ENCODE measurements around the gene NRN1L.
A peak's percentile ranks its signal among the peaks of the same experiment; 100 is the strongest.
"Not testable (repeated sequence)": the region's sequence is repeated elsewhere in the genome, so short reads cannot be mapped to it uniquely, and the experiment has no call there.

NRN1L gene

GRCh38 chr16:67909056-67909742 is 24.5 kb downstream of the NRN1L start:
- H3K9ac ChIP-seq (ENCODE audit: low read length), result no peak overlapping the region
- DNase-seq (ENCODE audit: low read depth), result no peak
- no peaks in the 10 kb centered on the region for H3K4me1 ChIP-seq (ENCODE audit: control insufficient read depth, insufficient read depth, low read length)
- H3K9me3 ChIP-seq (ENCODE audit: control insufficient read depth, low read length), result no peaks in the 10 kb centered on the region
- no peaks in the 10 kb centered on the region for H3K27me3 ChIP-seq (replicated peaks; ENCODE audit: control insufficient read depth, insufficient read depth, low read length)
- peaks cover 31% of the 10 kb centered on the region for H3K36me3 ChIP-seq (ENCODE audit: control insufficient read depth, insufficient read depth, low read length, severe bottlenecking)
- H3K4me3 ChIP-seq (ENCODE audit: low read length), result no peak overlapping the region

GRCh38 chr16:67910158-67910557 is 25.5 kb downstream of the NRN1L start:
- DNase-seq (ENCODE audit: low read depth), result peak; percentile 53
- Histone ChIP-seq H3K9me3 (ENCODE audit: control insufficient read depth, low read length) (no peaks in the 10 kb centered on the region), H3K4me1 (ENCODE audit: control insufficient read depth, insufficient read depth, low read length) (no peaks in the 10 kb centered on the region), H3K36me3 (ENCODE audit: control insufficient read depth, insufficient read depth, low read length, severe bottlenecking) (peaks cover 31% of the 10 kb centered on the region), H3K9ac (ENCODE audit: low read length) (no peak overlapping the region), H3K27me3 (replicated peaks; ENCODE audit: control insufficient read depth, insufficient read depth, low read length) (no peaks in the 10 kb centered on the region), H3K4me3 (ENCODE audit: low read length) (no peak overlapping the region)

- Histone ChIP-seq H3K36me3 (ENCODE audit: control insufficient read depth, insufficient read depth, low read length, severe bottlenecking) (peaks cover 17% of the 10 kb centered on the region), H3K27me3 (replicated peaks; ENCODE audit: control insufficient read depth, insufficient read depth, low read length) (no peaks in the 10 kb centered on the region), H3K9ac (ENCODE audit: low read length) (no peak overlapping the region), H3K4me1 (ENCODE audit: control insufficient read depth, insufficient read depth, low read length) (peaks cover 19% of the 10 kb centered on the region), H3K4me3 (ENCODE audit: low read length) (no peak overlapping the region), H3K9me3 (ENCODE audit: control insufficient read depth, low read length) (no peaks in the 10 kb centered on the region)
- no peak for DNase-seq (ENCODE audit: low read depth)
These were observed 30.2 kb downstream of the NRN1L start for GRCh38 chr16:67914758-67915495.

GRCh38 chr16:67915496-67915769 is 30.7 kb downstream of the NRN1L start:
- DNase-seq (ENCODE audit: low read depth); H3K9ac ChIP-seq (ENCODE audit: low read length); H3K4me3 ChIP-seq (ENCODE audit: low read length); H3K9me3 ChIP-seq (ENCODE audit: control insufficient read depth, low read length); H3K27me3 ChIP-seq (replicated peaks; ENCODE audit: control insufficient read depth, insufficient read depth, low read length): not testable (repeated sequence)
- Histone ChIP-seq H3K36me3 (ENCODE audit: control insufficient read depth, insufficient read depth, low read length, severe bottlenecking) (peaks cover 14% of the 10 kb centered on the region), H3K4me1 (ENCODE audit: control insufficient read depth, insufficient read depth, low read length) (peaks cover 19% of the 10 kb centered on the region)

GRCh38 chr16:67915831-67916723 is 31.4 kb downstream of the NRN1L start:
- no peak overlapping the region for H3K9ac ChIP-seq (ENCODE audit: low read length)
- H3K4me1 ChIP-seq (ENCODE audit: control insufficient read depth, insufficient read depth, low read length), result peaks cover 19% of the 10 kb centered on the region
- H3K36me3 ChIP-seq (ENCODE audit: control insufficient read depth, insufficient read depth, low read length, severe bottlenecking), result peaks cover 11% of the 10 kb centered on the region
- no peak overlapping the region for H3K4me3 ChIP-seq (ENCODE audit: low read length)
- no peaks in the 10 kb centered on the region for H3K27me3 ChIP-seq (replicated peaks; ENCODE audit: control insufficient read depth, insufficient read depth, low read length)
- no peak for DNase-seq (ENCODE audit: low read depth)
- no peaks in the 10 kb centered on the region for H3K9me3 ChIP-seq (ENCODE audit: control insufficient read depth, low read length)

GRCh38 chr16:67917140-67917851 is 32.6 kb downstream of the NRN1L start:
- Histone ChIP-seq H3K27me3 (replicated peaks; ENCODE audit: control insufficient read depth, insufficient read depth, low read length) (no peaks in the 10 kb centered on the region), H3K4me3 (ENCODE audit: low read length) (no peak overlapping the region), H3K36me3 (ENCODE audit: control insufficient read depth, insufficient read depth, low read length, severe bottlenecking) (peaks cover under 1% of the 10 kb centered on the region), H3K9me3 (ENCODE audit: control insufficient read depth, low read length) (no peaks in the 10 kb centered on the region), H3K9ac (ENCODE audit: low read length) (no peak overlapping the region), H3K4me1 (ENCODE audit: control insufficient read depth, insufficient read depth, low read length) (peaks cover 19% of the 10 kb centered on the region)
- DNase-seq (ENCODE audit: low read depth), result peak; percentile 65

- H3K9me3 ChIP-seq (ENCODE audit: control insufficient read depth, low read length), result no peaks in the 10 kb centered on the region
- H3K4me1 ChIP-seq (ENCODE audit: control insufficient read depth, insufficient read depth, low read length), result peaks cover 19% of the 10 kb centered on the region
- H3K4me3 ChIP-seq (ENCODE audit: low read length), result no peak overlapping the region
- no peaks in the 10 kb centered on the region for H3K36me3 ChIP-seq (ENCODE audit: control insufficient read depth, insufficient read depth, low read length, severe bottlenecking)
- H3K27me3 ChIP-seq (replicated peaks; ENCODE audit: control insufficient read depth, insufficient read depth, low read length), result no peaks in the 10 kb centered on the region
- peak; percentile 74 for DNase-seq (ENCODE audit: low read depth)
- H3K9ac ChIP-seq (ENCODE audit: low read length), result no peak overlapping the region
These were observed 33.2 kb downstream of the NRN1L start for GRCh38 chr16:67917852-67918236.

- DNase-seq (ENCODE audit: low read depth), result no peak
- no peaks in the 10 kb centered on the region for H3K27me3 ChIP-seq (replicated peaks; ENCODE audit: control insufficient read depth, insufficient read depth, low read length)
- H3K36me3 ChIP-seq (ENCODE audit: control insufficient read depth, insufficient read depth, low read length, severe bottlenecking), result no peaks in the 10 kb centered on the region
- H3K4me1 ChIP-seq (ENCODE audit: control insufficient read depth, insufficient read depth, low read length), result peaks cover 19% of the 10 kb centered on the region
- no peak overlapping the region for H3K9ac ChIP-seq (ENCODE audit: low read length)
- H3K9me3 ChIP-seq (ENCODE audit: control insufficient read depth, low read length), result no peaks in the 10 kb centered on the region
- H3K4me3 ChIP-seq (ENCODE audit: low read length), result no peak overlapping the region
These were observed 35.0 kb downstream of the NRN1L start for GRCh38 chr16:67919622-67920221.

GRCh38 chr16:67922221-67922620 is 37.5 kb downstream of the NRN1L start:
- Histone ChIP-seq H3K4me3 (ENCODE audit: low read length) (no peak overlapping the region), H3K9me3 (ENCODE audit: control insufficient read depth, low read length) (no peaks in the 10 kb centered on the region), H3K4me1 (ENCODE audit: control insufficient read depth, insufficient read depth, low read length) (peaks cover 21% of the 10 kb centered on the region), H3K36me3 (ENCODE audit: control insufficient read depth, insufficient read depth, low read length, severe bottlenecking) (peaks cover 3% of the 10 kb centered on the region), H3K9ac (ENCODE audit: low read length) (no peak overlapping the region), H3K27me3 (replicated peaks; ENCODE audit: control insufficient read depth, insufficient read depth, low read length) (no peaks in the 10 kb centered on the region)
- DNase-seq (ENCODE audit: low read depth), result no peak

GRCh38 chr16:67922740-67923139 is 38.1 kb downstream of the NRN1L start:
- DNase-seq (ENCODE audit: low read depth), result no peak
- H3K36me3 ChIP-seq (ENCODE audit: control insufficient read depth, insufficient read depth, low read length, severe bottlenecking), result peaks cover 8% of the 10 kb centered on the region
- H3K9me3 ChIP-seq (ENCODE audit: control insufficient read depth, low read length), result no peaks in the 10 kb centered on the region
- no peaks in the 10 kb centered on the region for H3K27me3 ChIP-seq (replicated peaks; ENCODE audit: control insufficient read depth, insufficient read depth, low read length)
- no peak overlapping the region for H3K4me3 ChIP-seq (ENCODE audit: low read length)
- H3K4me1 ChIP-seq (ENCODE audit: control insufficient read depth, insufficient read depth, low read length), result peaks cover 16% of the 10 kb centered on the region
- no peak overlapping the region for H3K9ac ChIP-seq (ENCODE audit: low read length)
